ENCODE measurements around the gene SNUPN.

SNUPN gene

GRCh38 chr15:75616766-75617165 is 8.8 kb downstream of the SNUPN start:
- Histone ChIP-seq H3K4me3 (ENCODE audit: low read length) (no peak overlapping the region), H3K4me2 (ENCODE audit: low read length) (no peak overlapping the region), H3F3A (ENCODE audit: control insufficient read depth, insufficient read depth) (0 out of 2 replicates have a peak, but pooled peaks cover 4% of the 10 kb centered on the region), H3K27ac (ENCODE audit: low read depth, low read length) (no peak overlapping the region), H3K9me2 (replicated peaks; ENCODE audit: control insufficient read depth, low read length) (no peaks in the 10 kb centered on the region), H3K9me3 (ENCODE audit: control insufficient read depth, insufficient read depth, low read length) (no peaks in the 10 kb centered on the region), H3K36me3 (ENCODE audit: control insufficient read depth, low read length) (peaks cover 52% of the 10 kb centered on the region), H3K4me1 (ENCODE audit: control insufficient read depth, low read length) (no peaks in the 10 kb centered on the region), H4K20me1 (ENCODE audit: control insufficient read depth, insufficient read depth, low read depth, low read length) (no peaks in the 10 kb centered on the region), H3K27me3 (ENCODE audit: control insufficient read depth, low read length) (no peaks in the 10 kb centered on the region), H3K79me2 (ENCODE audit: control insufficient read depth, low read length) (no peaks in the 10 kb centered on the region)
- no peak for TF ChIP-seq CTCF (IDR thresholded peaks at IDR 0.05; ENCODE audit: low read depth, low read length, poor library complexity, severe bottlenecking)
- TF ChIP-seq EZH2phosphoT487 (IDR thresholded peaks at IDR 0.05; ENCODE audit: borderline replicate concordance, low read length) = no peak

GRCh38 chr15:75606711-75607699 is 18.5 kb downstream of the SNUPN start:
- H3K4me3 ChIP-seq (ENCODE audit: low read length) = no peak overlapping the region
- no peaks in the 10 kb centered on the region for H3F3A ChIP-seq (ENCODE audit: control insufficient read depth, insufficient read depth)
- no peaks in the 10 kb centered on the region for H3K79me2 ChIP-seq (ENCODE audit: control insufficient read depth, low read length)
- H3K4me1 ChIP-seq (ENCODE audit: control insufficient read depth, low read length) = no peaks in the 10 kb centered on the region
- H3K27me3 ChIP-seq (ENCODE audit: control insufficient read depth, low read length) = no peaks in the 10 kb centered on the region
- TF ChIP-seq EZH2phosphoT487 (IDR thresholded peaks at IDR 0.05; ENCODE audit: borderline replicate concordance, low read length) = no peak
- peaks cover 42% of the 10 kb centered on the region for H3K36me3 ChIP-seq (ENCODE audit: control insufficient read depth, low read length)
- H3K4me2 ChIP-seq (ENCODE audit: low read length) = no peak overlapping the region
- H3K9me2 ChIP-seq (replicated peaks; ENCODE audit: control insufficient read depth, low read length) = no peaks in the 10 kb centered on the region
- no peak overlapping the region for H3K27ac ChIP-seq (ENCODE audit: low read depth, low read length)
- no peaks in the 10 kb centered on the region for H4K20me1 ChIP-seq (ENCODE audit: control insufficient read depth, insufficient read depth, low read depth, low read length)
- H3K9me3 ChIP-seq (ENCODE audit: control insufficient read depth, insufficient read depth, low read length) = no peaks in the 10 kb centered on the region

GRCh38 chr15:75606026-75606425 is 19.5 kb downstream of the SNUPN start:
- H3K36me3 ChIP-seq (ENCODE audit: control insufficient read depth, low read length) = peaks cover 45% of the 10 kb centered on the region
- H3K4me3 ChIP-seq (ENCODE audit: low read length) = no peak overlapping the region
- TF ChIP-seq CTCF (IDR thresholded peaks at IDR 0.05; ENCODE audit: low read depth, low read length, poor library complexity, severe bottlenecking) (no peak), EZH2phosphoT487 (IDR thresholded peaks at IDR 0.05; ENCODE audit: borderline replicate concordance, low read length) (no peak)
- H4K20me1 ChIP-seq (ENCODE audit: control insufficient read depth, insufficient read depth, low read depth, low read length) = no peaks in the 10 kb centered on the region
- no peak overlapping the region for H3K4me2 ChIP-seq (ENCODE audit: low read length)
- no peaks in the 10 kb centered on the region for H3K79me2 ChIP-seq (ENCODE audit: control insufficient read depth, low read length)
- no peaks in the 10 kb centered on the region for H3F3A ChIP-seq (ENCODE audit: control insufficient read depth, insufficient read depth)
- H3K9me2 ChIP-seq (replicated peaks; ENCODE audit: control insufficient read depth, low read length) = no peaks in the 10 kb centered on the region
- no peaks in the 10 kb centered on the region for H3K4me1 ChIP-seq (ENCODE audit: control insufficient read depth, low read length)
- no peaks in the 10 kb centered on the region for H3K9me3 ChIP-seq (ENCODE audit: control insufficient read depth, insufficient read depth, low read length)
- H3K27ac ChIP-seq (ENCODE audit: low read depth, low read length) = no peak overlapping the region
- no peaks in the 10 kb centered on the region for H3K27me3 ChIP-seq (ENCODE audit: control insufficient read depth, low read length)

GRCh38 chr15:75599401-75599800 is 26.1 kb downstream of the SNUPN start:
- no peak overlapping the region for H3K4me2 ChIP-seq (ENCODE audit: low read length)
- H3K9me2 ChIP-seq (replicated peaks; ENCODE audit: control insufficient read depth, low read length) = no peaks in the 10 kb centered on the region
- no peaks in the 10 kb centered on the region for H3K9me3 ChIP-seq (ENCODE audit: control insufficient read depth, insufficient read depth, low read length)
- H4K20me1 ChIP-seq (ENCODE audit: control insufficient read depth, insufficient read depth, low read depth, low read length) = no peaks in the 10 kb centered on the region
- H3K79me2 ChIP-seq (ENCODE audit: control insufficient read depth, low read length) = no peaks in the 10 kb centered on the region
- H3K27me3 ChIP-seq (ENCODE audit: control insufficient read depth, low read length) = no peaks in the 10 kb centered on the region
- H3F3A ChIP-seq (ENCODE audit: control insufficient read depth, insufficient read depth) = no peaks in the 10 kb centered on the region
- no peak overlapping the region for H3K27ac ChIP-seq (ENCODE audit: low read depth, low read length)
- H3K4me3 ChIP-seq (ENCODE audit: low read length) = no peak overlapping the region
- no peak for TF ChIP-seq CTCF (IDR thresholded peaks at IDR 0.05; ENCODE audit: low read depth, low read length, poor library complexity, severe bottlenecking)
- no peak for TF ChIP-seq EZH2phosphoT487 (IDR thresholded peaks at IDR 0.05; ENCODE audit: borderline replicate concordance, low read length)
- peaks cover 48% of the 10 kb centered on the region for H3K36me3 ChIP-seq (ENCODE audit: control insufficient read depth, low read length)
- no peaks in the 10 kb centered on the region for H3K4me1 ChIP-seq (ENCODE audit: control insufficient read depth, low read length)
